CD8-positive, alpha-beta memory T cell (primary cell): ENCODE results near the gene CDKL4. TPM values are rescaled to one million over a fixed set of nuclear protein-coding genes. Genes with fewer than 3 reads are reported as not detected.
"Not testable (repeated sequence)": the region's sequence is repeated elsewhere in the genome, so short reads cannot be mapped to it uniquely, and the experiment has no call there.

Source experiments
- CTCF ChIA-PET: fragments of 350-600 bp; sonication (Branson Sonifier 250); formaldehyde crosslinking; loops from one replicate; lab custom pipeline; 2021; ENCODE audit warnings: antibody characterized with exemption; lab: Charles Lee
- POLR2A ChIA-PET: fragments of 350-600 bp; sonication (Branson Sonifier 250); formaldehyde crosslinking; loops from one replicate; lab custom pipeline; 2021; ENCODE audit warnings: antibody characterized with exemption; lab: Charles Lee
- DNase-seq, 5 donors: peaks; one replicate each; pipeline versions ENCODE4 v3.0.0 to v3.0.0-alpha.2; 2020 to 2022; ENCODE audit warnings: mixed read lengths in 1 of 5
- H3K27ac ChIP-seq: one replicate; pipeline ENCODE4 v1.7.0; 2013; ENCODE audit warnings: low read depth, mild to moderate bottlenecking, low read length, moderate library complexity
- H3K27me3 ChIP-seq: 2 replicates; pipeline ENCODE4 v1.7.0; 2013; ENCODE audit warnings: low read length, mild to moderate bottlenecking; ENCODE audit not compliant: insufficient read depth, poor library complexity, severe bottlenecking
- H3K36me3 ChIP-seq: 2 replicates; pipeline ENCODE4 v1.7.0; 2013; ENCODE audit warnings: mild to moderate bottlenecking, low read length, moderate library complexity; ENCODE audit not compliant: insufficient read depth
- H3K4me1 ChIP-seq: 2 replicates; pipeline ENCODE4 v1.7.0; 2013; ENCODE audit warnings: mild to moderate bottlenecking, low read length, moderate library complexity; ENCODE audit not compliant: insufficient read depth
- H3K4me3 ChIP-seq: 2 replicates; pipeline ENCODE4 v1.7.0; 2013; ENCODE audit warnings: mild to moderate bottlenecking, low read length
- H3K9me3 ChIP-seq: 2 replicates; pipeline ENCODE4 v1.7.0; 2013; ENCODE audit warnings: mild to moderate bottlenecking, low read length
- H3K27ac Mint-ChIP-seq, 8 donors: one replicate each; pipeline ENCODE4 v1.8.0; 2020 to 2021; ENCODE audit warnings: mixed read lengths in 8 of 8, mild to moderate bottlenecking in 6 of 8, inconsistent platforms in 3 of 8, moderate library complexity in 3 of 8
- H3K27me3 Mint-ChIP-seq, 2 donors: one replicate each; pipeline ENCODE4 v1.8.0; 2020 to 2021; ENCODE audit warnings: mixed read lengths in 2 of 2, mild to moderate bottlenecking in 1 of 2, moderate library complexity in 1 of 2
- H3K36me3 Mint-ChIP-seq, 3 donors: one replicate each; pipeline ENCODE4 v1.8.0; 2020 to 2021; ENCODE audit warnings: mixed read lengths in 3 of 3, inconsistent platforms in 1 of 3, mild to moderate bottlenecking in 1 of 3
- H3K4me1 Mint-ChIP-seq, 3 donors: one replicate each; pipeline ENCODE4 v1.8.0; 2020 to 2021; ENCODE audit warnings: mixed read lengths in 3 of 3, inconsistent platforms in 1 of 3, mild to moderate bottlenecking in 1 of 3
- H3K4me3 Mint-ChIP-seq, 7 donors: one replicate each; pipeline ENCODE4 v1.8.0; 2020 to 2021; ENCODE audit warnings: mixed read lengths in 7 of 7, mild to moderate bottlenecking in 6 of 7, moderate library complexity in 4 of 7, inconsistent platforms in 2 of 7
- H3K9me3 Mint-ChIP-seq, 5 donors: one replicate each; pipeline ENCODE4 v1.8.0; 2020 to 2022; ENCODE audit warnings: mixed read lengths in 5 of 5, mild to moderate bottlenecking in 3 of 5, moderate library complexity in 2 of 5, inconsistent platforms in 1 of 5
- polyA plus RNA-seq: library from polyadenylated mRNA; unstranded; fragments of 300-500 nt; fragmentation: Illumina TruSeq; gene quantifications from one replicate; pipeline ENCODE4 v1.2.3, GENCODE V29; 2021
- total RNA-seq, 2 experiments: library from RNA; stranded (reverse); gene quantifications; one replicate each; pipeline ENCODE4 v1.2.3, GENCODE V29; 2021

Gene CDKL4
- total and polyA plus RNA-seq, 3 experiments from 2014 or later = 0.13 to 0.31 TPM; not detected in 1

- H3K27ac ChIP-seq, H3K4me3 ChIP-seq, CTCF ChIA-PET, H3K9me3 ChIP-seq, H3K27me3 ChIP-seq, H3K27ac Mint-ChIP-seq, H3K4me1 ChIP-seq, POLR2A ChIA-PET, H3K4me3 Mint-ChIP-seq, H3K36me3 ChIP-seq, DNase-seq, H3K4me1 Mint-ChIP-seq, H3K27me3 Mint-ChIP-seq: not testable (repeated sequence)
- H3K36me3 Mint-ChIP-seq = peaks cover 2 to 13% (median 2%) of the 10 kb centered on the region in 3 donors
- peaks cover 7 to 16% (median 10%) of the 10 kb centered on the region in 5 donors for H3K9me3 Mint-ChIP-seq
Measured at GRCh38 chr2:39197003-39197402, 46.8 kb downstream of the CDKL4 start.

- Mint-ChIP-seq H3K36me3 (peaks cover 2 to 13% (median 2%) of the 10 kb centered on the region in 3 donors), H3K9me3 (peaks cover 5 to 16% (median 8%) of the 10 kb centered on the region in 5 donors), H3K4me1 (no peaks in the 10 kb centered on the region), H3K27me3 (peaks cover 0 to 4% of the 10 kb centered on the region in 2 donors), H3K27ac (peak overlapping the region in 1 of 8 donors; percentile 5), H3K4me3 (no peak overlapping the region)
- no peaks in the 10 kb centered on the region for H3K36me3 ChIP-seq
- H3K27me3 ChIP-seq = no peaks in the 10 kb centered on the region
- H3K27ac ChIP-seq = no peak overlapping the region
- ChIA-PET POLR2A (interaction anchor here (0.6 kb wide), 1 partner anchor 9 kb away, joined by 3 read pairs; no protein-coding TSS in a partner anchor), CTCF (interaction anchor here (0.9 kb wide), 1 partner anchor 70 kb away, joined by 3 read pairs; no protein-coding TSS in a partner anchor)
- H3K9me3 ChIP-seq = no peaks in the 10 kb centered on the region
- H3K4me3 ChIP-seq = no peak overlapping the region
- DNase-seq = no peak
- H3K4me1 ChIP-seq = no peaks in the 10 kb centered on the region
Measured at GRCh38 chr2:39194686-39195085, 49.1 kb downstream of the CDKL4 start.

DNA sequence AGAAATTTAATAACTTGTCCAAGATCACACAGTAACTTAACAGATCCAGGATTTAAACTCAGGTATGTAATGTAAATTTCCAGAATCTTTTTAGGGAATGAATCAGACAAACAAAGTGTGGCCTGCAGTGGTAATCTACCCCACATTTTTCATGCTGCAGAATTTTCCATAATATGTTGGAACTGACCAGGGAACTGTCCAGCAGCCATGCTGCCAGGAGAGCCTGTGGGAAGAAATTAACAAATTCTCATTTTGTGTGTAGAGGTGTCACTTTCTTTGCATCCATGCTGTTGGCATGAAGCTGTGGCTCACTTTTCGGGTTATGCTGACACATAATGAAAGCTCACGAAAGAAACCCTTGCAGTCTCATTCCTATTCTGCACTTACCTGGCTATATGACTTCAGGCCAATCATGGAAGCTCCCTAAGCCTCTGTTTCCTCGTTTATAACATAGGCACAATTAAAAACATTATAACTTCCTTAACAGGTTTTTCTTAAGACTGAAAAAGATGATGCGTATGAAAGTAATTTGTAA lies 54.7 kb downstream of the CDKL4 start:
- H3K4me1 ChIP-seq = no peaks in the 10 kb centered on the region
- Mint-ChIP-seq H3K27me3 (peaks cover 0 to 3% of the 10 kb centered on the region in 2 donors), H3K4me1 (peaks cover 0 to 3% (median 0%) of the 10 kb centered on the region in 3 donors), H3K36me3 (no peaks in the 10 kb centered on the region), H3K27ac (peak overlapping the region in 1 of 8 donors; percentile 58), H3K4me3 (no peak overlapping the region), H3K9me3 (no peaks in the 10 kb centered on the region)
- H3K27ac ChIP-seq = no peak overlapping the region
- no peak overlapping the region for H3K4me3 ChIP-seq
- no peaks in the 10 kb centered on the region for H3K9me3 ChIP-seq
- no peaks in the 10 kb centered on the region for H3K27me3 ChIP-seq
- DNase-seq = no peak
- no peaks in the 10 kb centered on the region for H3K36me3 ChIP-seq
- CTCF ChIA-PET = interaction anchor here (1.3 kb wide), 1 partner anchor 40 kb away, joined by 3 read pairs; no protein-coding TSS in a partner anchor
- POLR2A ChIA-PET = no interaction called here

DNA sequence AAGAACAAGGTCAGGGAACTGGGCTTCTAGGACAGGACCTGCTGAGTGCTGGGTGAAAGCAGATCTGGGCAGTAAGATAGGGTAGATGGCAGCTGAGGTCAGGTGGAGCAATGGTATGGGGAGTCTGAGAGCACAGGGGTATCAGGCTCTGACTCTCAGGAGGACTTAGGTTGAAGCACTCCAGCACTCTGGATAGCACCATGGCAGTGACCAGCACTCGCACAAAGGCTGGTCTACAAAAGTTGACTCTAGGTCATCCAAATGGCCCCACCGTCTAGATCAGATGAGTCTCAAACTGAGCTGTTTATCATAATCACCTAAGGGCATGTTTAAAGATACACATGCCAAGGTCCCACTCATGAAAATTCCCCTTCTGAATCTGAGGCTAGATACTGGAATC lies 60.1 kb downstream of the CDKL4 start:
- CTCF ChIA-PET = no interaction called here
- no peak overlapping the region for H3K4me3 ChIP-seq

GRCh38 chr2:39181297-39181696 lies 62.5 kb downstream of the CDKL4 start:
- no peaks in the 10 kb centered on the region for H3K4me1 ChIP-seq
- no peak overlapping the region for H3K27ac ChIP-seq
- Mint-ChIP-seq H3K27me3 (peaks cover 0 to 2% of the 10 kb centered on the region in 2 donors), H3K4me3 (no peak overlapping the region), H3K9me3 (no peaks in the 10 kb centered on the region), H3K36me3 (no peaks in the 10 kb centered on the region), H3K4me1 (peaks cover 0 to 2% (median 0%) of the 10 kb centered on the region in 3 donors), H3K27ac (peak overlapping the region in 1 of 8 donors; percentile 8)
- DNase-seq = no peak
- CTCF ChIA-PET = no interaction called here
- no peaks in the 10 kb centered on the region for H3K36me3 ChIP-seq
- POLR2A ChIA-PET = no interaction called here
- H3K4me3 ChIP-seq = no peak overlapping the region
- H3K9me3 ChIP-seq = no peaks in the 10 kb centered on the region
- no peaks in the 10 kb centered on the region for H3K27me3 ChIP-seq

More for the DNA sequence above, 60.1 kb downstream of the CDKL4 start:
- Histone ChIP-seq H3K9me3 (no peaks in the 10 kb centered on the region), H3K27ac (no peak overlapping the region), H3K27me3 (no peaks in the 10 kb centered on the region), H3K4me1 (no peaks in the 10 kb centered on the region), H3K36me3 (no peaks in the 10 kb centered on the region)
- Mint-ChIP-seq H3K27ac (no peak overlapping the region), H3K27me3 (peaks cover 0 to 3% of the 10 kb centered on the region in 2 donors), H3K4me1 (peaks cover 0 to 3% (median 0%) of the 10 kb centered on the region in 3 donors), H3K9me3 (no peaks in the 10 kb centered on the region), H3K4me3 (no peak overlapping the region), H3K36me3 (no peaks in the 10 kb centered on the region)
- DNase-seq = no peak
- POLR2A ChIA-PET = no interaction called here

GRCh38 chr2:39179974-39180960 lies 63.5 kb downstream of the CDKL4 start:
- Mint-ChIP-seq H3K4me1 (no peaks in the 10 kb centered on the region), H3K27me3 (peaks cover 0 to 2% of the 10 kb centered on the region in 2 donors), H3K27ac (no peak overlapping the region), H3K4me3 (no peak overlapping the region), H3K36me3 (no peaks in the 10 kb centered on the region), H3K9me3 (no peaks in the 10 kb centered on the region)
- H3K36me3 ChIP-seq = no peaks in the 10 kb centered on the region
- ChIA-PET CTCF (no interaction called here), POLR2A (no interaction called here)
- H3K27me3 ChIP-seq = no peaks in the 10 kb centered on the region
- DNase-seq = no peak
- no peak overlapping the region for H3K4me3 ChIP-seq
- no peaks in the 10 kb centered on the region for H3K4me1 ChIP-seq
- H3K27ac ChIP-seq = no peak overlapping the region
- H3K9me3 ChIP-seq = no peaks in the 10 kb centered on the region

DNA sequence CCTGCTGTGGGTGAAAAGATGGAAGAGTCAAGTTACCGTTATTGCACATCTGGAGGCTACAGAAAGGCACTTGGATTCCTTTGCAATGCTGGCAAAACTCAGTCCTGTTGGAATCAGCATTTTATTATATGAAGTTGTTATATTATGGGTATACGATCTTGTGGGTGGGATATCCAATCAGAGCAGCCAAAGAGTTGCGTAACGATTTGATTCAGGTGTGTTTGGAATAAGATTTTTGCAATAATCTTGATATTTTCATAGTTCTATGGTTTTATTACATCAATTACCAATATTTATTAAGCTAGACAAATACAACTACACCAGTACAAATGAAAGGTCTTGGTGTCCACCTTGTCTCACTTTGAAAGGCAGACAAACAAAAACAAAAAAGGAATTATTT lies 65.0 kb downstream of the CDKL4 start:
- H3K4me1 Mint-ChIP-seq = no peaks in the 10 kb centered on the region
- POLR2A ChIA-PET = no interaction called here
- no peaks in the 10 kb centered on the region for H3K9me3 ChIP-seq
- no peaks in the 10 kb centered on the region for H3K4me1 ChIP-seq
- H3K27ac ChIP-seq = no peak overlapping the region
- no peaks in the 10 kb centered on the region for H3K36me3 Mint-ChIP-seq
- no peaks in the 10 kb centered on the region for H3K27me3 Mint-ChIP-seq
- DNase-seq = no peak
- no peak overlapping the region for H3K4me3 ChIP-seq
- no peak overlapping the region for H3K27ac Mint-ChIP-seq
- no peaks in the 10 kb centered on the region for H3K9me3 Mint-ChIP-seq
- H3K4me3 Mint-ChIP-seq = no peak overlapping the region
- H3K27me3 ChIP-seq = no peaks in the 10 kb centered on the region
- no peaks in the 10 kb centered on the region for H3K36me3 ChIP-seq
- CTCF ChIA-PET = interaction anchor here (1.0 kb wide), 1 partner anchor 49 kb away, joined by 6 read pairs; no protein-coding TSS in a partner anchor

DNA sequence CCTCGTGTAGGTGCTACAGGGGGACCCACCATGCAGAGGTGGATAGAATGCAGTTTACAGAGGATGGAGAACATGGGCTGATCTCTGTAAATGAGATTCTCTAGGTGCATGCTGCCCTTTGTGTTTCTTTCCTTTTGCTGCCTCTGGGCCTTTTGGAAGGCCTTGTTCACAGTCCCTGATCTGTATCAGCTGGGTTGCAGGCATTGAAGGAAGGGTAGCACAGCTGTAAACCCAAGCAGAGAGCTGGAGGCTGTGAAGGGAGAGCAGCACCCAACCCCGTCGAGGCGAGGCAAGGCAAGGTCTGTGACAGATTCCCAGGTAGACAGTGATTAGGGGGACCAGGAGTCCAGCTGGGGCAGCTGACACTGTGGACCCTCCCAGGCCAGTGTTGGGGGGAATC lies 66.8 kb downstream of the CDKL4 start:
- H3K9me3 Mint-ChIP-seq = no peaks in the 10 kb centered on the region
- DNase-seq = no peak
- no peaks in the 10 kb centered on the region for H3K36me3 ChIP-seq
- ChIA-PET POLR2A (no interaction called here), CTCF (interaction anchor here (1.3 to 4.0 kb wide), 2 partner anchors 9 to 52 kb away, joined by 3 to 15 read pairs; no protein-coding TSS in a partner anchor)
- no peaks in the 10 kb centered on the region for H3K4me1 Mint-ChIP-seq
- no peaks in the 10 kb centered on the region for H3K27me3 ChIP-seq
- H3K9me3 ChIP-seq = no peaks in the 10 kb centered on the region
- H3K4me3 ChIP-seq = no peak overlapping the region
- H3K27me3 Mint-ChIP-seq = peaks cover 0 to 3% of the 10 kb centered on the region in 2 donors
- H3K36me3 Mint-ChIP-seq = no peaks in the 10 kb centered on the region
- H3K27ac Mint-ChIP-seq = no peak overlapping the region
- no peak overlapping the region for H3K27ac ChIP-seq
- H3K4me1 ChIP-seq = no peaks in the 10 kb centered on the region
- H3K4me3 Mint-ChIP-seq = no peak overlapping the region
